Glomerular visceral epithelial cell (primary cell): Measurements from ENCODE around the gene HSF2BP.
"Not testable (repeated sequence)": the region's sequence is repeated elsewhere in the genome, so short reads cannot be mapped to it uniquely, and the experiment has no call there.

Source experiments
- DNase-seq: peaks from one replicate; pipeline ENCODE4 v3.0.0-alpha.2; 2016; ENCODE audit errors: extremely low spot score

Gene HSF2BP

DNA sequence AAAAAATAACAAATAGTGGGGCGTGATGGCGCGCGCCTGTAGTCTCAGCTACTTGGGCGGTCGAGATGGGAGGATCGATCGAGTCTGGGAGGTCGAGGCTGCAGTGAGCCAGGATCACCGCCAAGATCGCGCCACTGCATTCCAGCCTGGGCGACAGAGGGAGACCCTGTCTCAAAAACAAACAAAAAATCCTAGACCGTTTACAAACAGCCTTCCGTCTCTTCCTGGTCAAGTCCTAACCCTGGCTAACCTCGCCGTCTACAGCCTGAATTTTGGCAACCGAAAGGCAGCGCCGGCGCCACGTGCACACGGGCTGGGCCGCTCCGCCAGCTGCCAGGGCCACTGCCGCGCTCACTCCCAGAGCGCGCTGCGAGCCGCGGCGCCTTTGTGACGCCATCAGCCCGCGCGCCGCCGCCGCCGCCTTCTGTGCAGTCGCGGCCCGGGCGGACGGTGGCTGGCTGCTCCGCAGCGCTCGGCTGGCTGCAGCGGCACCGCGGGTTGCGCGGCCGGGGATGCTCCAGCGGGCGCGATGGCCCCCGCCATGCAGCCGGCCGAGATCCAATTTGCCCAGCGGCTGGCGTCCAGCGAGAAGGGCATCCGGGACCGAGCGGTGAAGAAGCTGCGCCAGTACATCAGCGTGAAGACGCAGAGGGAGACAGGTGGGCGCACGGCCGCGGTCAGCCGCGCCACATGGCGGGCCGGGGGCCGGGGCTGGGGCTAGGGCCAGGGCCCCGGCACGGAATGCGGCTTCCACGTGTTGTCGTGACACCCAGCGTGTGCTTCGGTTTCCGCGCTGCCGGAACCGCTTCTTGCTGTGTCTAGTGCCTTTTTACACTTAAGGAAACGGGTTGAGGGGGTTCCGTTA lies at the start of gene HSF2BP, which contains the start of gene RRP1B:
TSS of gene HSF2BP (minus strand) at position 353 of the 865 bp plus-strand sequence. CDS start 1,392 bp downstream, outside the sequence.
TSS of gene RRP1B (plus strand) at position 425 of the 865 bp plus-strand sequence. CDS start at position 530, 105 bp downstream.
- DNase-seq: peak; percentile 79

DNA sequence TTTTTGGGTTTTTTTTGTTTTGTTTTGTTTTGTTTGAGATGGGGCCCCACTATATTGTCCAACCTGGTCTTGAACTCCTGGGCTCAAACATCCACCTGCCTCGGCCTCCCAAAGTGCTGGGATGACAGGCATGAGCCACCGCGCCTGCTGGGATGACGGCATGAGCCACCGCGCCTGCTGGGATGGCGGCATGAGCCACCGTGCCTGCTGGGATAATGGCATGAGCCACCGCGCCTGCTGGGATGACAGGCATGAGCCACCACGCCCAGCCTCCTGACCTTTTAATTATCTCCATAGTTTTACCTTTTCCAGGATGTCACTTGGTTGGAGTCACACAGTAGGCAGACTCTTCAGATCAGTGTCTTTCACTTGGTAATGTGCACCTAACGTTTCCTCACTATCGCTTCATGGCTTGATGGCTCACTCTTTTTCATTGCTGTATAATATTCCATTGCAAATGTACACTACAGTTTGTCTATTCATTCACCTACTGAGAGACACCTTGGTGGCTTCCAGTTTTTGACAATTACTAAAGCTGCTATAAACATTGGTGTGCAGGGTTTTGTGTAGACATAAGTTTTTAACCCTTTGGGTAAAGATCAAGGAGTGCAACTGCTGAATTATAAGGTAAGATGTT lies 49.6 kb upstream of the HSF2BP start:
- DNase-seq: no peak

DNA sequence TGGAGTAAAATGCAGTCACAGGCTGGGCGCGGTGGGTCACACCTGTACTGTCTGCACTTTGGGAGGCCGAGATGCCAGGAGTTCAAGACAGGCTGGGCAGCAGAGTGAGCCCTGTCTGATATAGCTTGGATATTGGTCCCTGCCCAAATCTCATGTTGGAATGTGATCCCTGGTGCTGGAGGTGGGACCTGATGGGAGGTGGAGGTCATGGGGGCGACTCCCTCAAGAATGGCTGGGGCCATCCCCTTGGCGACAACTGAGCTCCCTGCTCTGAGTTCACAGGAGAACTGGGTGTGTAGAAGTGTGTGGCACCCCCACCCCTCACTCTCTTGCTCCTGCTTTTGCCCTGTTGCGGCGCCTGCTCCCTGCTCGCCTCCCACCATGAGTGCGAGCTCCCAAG lies 48.2 kb upstream of the HSF2BP start:
- no peak for DNase-seq

DNA sequence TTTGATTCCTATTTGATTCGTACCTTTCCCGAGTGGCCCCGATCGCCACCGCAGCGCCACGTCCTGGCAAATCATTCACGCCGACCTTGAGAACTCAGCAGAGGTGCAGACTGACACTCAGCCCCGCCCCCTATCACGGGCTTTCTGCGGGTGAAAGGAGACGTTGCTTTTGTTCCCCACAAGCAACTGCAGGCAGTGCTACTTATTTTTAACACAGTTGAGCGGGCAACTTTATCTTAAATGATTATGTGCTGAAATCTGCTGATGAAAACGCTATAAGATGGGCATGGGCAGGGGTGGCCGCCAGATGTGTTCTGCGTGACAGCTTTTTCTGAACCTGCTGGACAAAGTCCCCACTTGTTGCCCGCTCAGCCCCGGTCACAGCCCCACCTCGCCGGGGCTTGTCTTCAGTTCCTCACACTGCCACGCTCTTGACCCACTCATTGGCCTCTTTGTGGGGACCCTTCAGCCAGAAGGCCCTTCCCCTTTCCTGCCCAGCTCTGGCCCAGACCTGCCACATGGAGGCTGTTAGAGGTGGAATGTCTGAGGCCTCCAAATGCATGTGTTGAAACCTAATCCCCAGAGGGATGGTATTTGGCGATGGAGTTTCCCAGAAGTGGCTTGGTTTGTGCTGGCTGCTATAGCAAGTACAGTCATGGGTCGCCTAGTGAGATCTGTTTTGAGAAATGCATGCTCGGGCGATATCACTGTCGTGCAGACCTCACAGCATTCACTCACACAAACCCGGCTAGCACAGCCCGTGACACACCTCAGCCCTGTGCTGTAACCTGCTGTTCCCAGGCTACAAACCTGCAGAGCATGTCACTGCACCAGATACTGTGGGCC lies 44.0 kb upstream of the HSF2BP start:
- DNase-seq: peak; percentile 23

DNA sequence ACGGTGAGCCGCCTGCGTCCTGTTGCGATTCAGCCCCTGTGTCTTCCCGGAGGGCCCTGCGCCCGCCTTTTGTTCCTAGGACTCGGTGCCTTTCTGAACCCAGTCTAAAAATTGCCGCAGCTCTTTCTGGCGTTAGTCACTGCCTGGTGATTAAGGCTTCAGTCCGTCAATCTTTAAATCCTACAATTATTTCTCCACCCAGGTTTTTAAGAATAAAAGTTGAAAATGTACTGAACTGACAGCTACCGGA lies 43.4 kb upstream of the HSF2BP start:
- DNase-seq: no peak

DNA sequence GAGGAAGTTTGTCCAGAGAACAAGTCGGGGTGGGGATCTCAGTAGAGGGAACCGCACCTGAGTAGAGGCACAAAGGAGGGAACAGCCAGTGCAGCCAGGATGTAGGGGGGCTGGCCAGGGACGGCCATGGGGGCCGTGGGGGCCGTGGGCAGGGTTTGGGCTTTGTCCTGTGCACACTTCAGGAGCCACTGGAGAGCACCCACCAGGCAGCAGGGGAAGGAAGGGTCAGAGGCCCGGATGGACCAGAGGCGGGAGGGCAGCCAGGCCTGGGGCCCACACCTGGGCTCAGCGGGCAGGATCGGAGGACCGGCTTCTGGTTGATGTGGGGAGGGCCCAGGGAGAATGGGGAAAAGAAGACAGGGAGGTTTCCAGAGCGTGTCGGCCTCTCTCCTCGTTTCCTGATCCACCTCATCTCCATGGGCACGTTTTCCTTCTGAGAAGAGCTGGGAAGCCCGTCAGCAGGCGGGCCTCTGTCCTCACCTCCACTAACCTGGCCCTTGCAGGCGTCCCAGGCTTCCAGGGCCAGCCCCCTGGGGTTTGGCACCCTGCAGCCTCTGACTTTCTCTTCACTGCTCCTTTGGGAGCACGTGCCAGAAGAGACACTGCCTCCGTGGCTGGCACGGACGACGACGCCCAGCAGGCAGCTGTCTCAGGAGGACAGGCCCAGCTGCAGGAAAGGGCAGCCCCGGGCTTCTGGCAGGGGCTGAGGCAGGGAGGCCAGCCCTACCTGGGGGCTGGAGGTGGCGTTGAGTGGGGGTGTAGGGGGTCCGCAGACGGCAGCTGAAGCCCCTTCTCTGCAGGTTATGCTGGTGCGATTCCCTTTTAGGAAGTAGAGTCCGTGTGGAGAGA lies 42.9 kb upstream of the HSF2BP start:
- no peak for DNase-seq

DNA sequence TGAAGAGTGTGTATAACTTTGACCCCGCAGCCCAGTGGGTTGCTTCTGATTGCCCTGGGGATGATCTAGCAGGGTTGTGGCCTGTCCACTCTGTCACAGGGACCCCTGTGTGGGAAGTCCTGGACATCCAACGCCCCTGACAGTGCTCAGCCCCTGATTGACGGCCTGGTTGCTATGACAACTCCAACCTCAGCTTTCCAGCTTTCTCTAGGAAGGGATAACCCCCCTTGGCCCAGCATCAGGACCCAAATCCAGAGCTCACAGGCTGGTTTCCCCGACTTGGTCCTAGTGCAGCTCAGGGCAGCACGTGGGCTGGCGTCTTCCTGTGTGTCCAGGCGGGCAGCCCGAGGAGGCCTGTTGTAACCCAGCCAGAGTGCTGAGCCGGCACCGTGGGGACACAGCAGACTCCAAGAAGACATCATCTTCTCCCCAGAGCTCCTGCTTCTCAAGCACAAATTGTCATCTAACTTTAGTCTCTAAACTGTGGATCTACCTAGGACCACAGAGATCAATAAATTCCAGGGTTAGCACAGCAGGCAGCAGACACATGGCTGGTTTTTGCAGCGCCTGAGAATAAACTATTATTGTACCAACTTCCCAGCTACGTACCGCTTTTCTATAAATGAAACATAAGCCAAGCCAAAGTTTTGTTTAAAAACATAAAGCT lies 40.8 kb upstream of the HSF2BP start:
- DNase-seq: no peak

DNA sequence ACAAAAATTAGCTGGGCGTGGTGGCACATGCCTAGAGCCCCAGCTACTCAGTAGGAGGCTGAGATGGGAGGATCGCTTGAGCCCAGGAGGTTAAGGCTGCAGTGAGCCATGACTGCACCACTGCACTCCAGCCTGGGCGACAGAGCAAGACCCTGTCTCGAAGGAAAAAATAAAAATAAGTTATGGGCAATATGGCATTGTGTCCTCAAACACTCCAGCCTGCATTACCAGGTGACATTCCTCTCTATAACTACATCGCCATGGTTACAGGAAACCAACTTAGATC lies 40.1 kb upstream of the HSF2BP start:
- not testable (repeated sequence) for DNase-seq

DNA sequence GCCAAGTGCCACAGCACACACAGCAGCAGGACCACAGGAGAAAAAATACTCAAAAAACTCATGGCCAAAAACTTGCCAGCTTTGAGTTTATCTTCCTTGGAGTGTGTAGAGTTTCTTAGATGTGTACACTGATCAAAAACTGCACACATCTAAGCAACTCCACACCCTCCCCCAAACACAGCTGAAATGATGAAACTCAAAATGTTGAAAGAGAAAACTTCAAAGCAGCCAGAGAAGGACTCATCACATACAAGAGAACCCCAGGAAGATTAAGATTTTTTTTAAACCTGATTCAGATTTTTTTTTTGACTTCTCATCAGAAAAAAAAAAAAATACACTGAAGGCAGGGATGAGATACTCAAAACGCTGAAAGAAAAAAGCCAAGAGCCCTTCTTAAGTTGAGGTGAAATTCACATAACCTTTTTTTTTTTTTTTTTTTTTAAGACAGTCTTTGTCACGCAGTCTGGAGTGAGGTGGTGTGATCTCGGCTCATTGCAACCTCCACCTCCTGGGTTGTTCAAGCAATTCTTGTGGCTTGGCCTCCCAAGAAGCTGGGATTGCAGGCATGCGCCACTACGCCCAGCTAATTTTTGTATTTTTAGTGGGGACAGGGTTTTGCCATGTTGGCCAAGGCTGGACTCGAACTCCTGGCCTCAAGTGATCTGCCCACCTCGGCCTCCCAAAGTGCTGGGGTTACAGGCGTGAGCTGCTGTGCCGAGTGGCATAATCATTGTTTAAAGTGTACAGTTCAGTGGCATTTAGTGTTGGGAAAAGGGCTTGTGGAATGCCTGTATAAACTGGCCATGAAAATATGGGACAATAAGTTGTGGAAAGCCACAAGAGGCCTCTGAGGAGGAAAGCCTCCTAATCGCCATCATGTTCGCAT lies 38.7 kb upstream of the HSF2BP start:
- DNase-seq: peak; percentile 82

DNA sequence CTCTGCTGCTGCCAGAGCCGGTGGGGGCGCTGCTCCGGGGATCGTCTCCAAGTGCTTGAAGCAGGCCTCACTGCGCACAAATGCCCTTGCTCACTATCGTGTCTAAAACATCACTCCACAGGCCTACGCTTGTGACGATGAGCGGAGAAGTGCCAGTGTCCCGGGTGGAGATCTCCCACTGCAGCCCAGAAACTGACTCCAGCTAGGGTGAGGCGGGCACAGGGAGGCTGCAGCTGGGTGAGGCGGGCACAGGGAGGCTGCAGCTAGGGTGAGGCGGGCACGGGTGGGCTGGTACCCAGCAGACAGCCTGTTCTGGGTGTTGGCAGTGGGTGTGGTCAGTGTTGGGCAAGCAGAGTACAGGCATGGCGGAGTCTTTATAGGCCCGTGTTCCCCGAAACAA lies 36.9 kb upstream of the HSF2BP start:
- no peak for DNase-seq

DNA sequence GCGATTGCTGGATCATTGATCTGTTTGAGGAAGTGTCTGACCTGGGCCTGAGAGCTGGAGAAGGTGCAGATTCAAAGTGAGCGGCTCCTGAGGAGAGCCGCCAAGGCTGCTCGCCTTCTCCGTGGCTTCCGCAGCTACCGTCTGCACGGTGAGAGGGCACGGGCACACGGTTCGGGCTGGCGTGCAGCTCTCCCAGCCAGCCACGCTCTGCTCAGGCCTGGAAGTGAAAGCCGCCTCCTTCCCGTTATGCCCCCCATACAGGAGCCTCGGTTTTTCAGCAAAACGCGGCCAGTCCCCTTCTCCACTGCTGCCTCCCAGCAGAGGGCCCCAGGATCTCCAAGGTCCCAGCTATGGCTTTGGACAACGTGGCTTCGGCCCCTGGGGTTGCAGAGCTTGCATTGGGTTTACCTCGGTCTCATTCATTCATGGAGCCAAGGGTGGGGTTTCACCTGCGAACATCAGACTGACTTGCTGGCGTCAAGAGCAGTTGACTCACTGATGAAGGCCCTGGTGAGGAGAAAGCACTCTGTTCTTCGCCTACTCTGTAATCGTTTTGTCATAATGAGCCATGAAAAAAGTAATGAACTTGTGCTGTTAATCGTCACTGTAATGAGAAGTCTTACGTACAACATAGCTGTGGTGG lies 35.3 kb upstream of the HSF2BP start:
- no peak for DNase-seq

DNA sequence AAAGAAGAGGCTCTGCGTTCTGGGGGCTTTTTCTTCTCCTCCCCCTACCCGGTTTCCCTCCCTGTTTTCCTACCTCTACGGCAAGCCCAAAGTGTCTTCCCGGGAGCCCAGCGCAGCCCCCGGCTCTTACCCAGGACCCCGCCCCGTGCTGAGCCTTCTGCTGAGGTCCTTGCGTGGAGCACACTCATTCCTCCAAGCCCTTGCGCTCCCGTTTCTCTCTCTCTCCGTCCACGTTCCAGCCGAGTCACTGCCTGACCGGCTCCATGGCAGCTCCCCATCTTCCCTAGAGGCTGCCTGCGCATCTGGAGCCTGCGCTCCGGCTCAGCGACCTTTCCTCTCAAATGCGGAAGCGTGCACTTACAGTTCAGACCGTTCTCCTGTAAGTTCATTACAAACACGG lies 34.7 kb upstream of the HSF2BP start:
- no peak for DNase-seq

DNA sequence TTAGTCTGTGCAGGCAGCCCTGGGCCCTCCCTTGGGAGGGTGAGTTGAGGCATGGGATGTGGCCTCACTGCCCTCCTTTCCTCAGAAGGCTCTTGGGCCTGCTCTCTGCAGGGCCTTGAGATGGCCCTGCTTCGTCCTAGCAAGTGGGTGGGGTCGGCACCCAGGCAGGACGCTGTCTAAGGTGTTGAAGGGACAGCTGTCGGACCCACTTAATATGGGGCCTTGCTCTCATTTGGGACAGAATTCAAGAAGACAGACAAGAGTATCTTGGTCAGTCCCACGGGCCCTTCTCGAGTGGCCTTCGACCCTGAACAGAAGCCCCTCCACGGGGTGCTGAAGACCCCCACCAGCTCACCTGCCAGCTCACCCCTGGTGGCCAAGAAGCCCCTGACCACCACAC lies 33.7 kb upstream of the HSF2BP start:
- DNase-seq: no peak

DNA sequence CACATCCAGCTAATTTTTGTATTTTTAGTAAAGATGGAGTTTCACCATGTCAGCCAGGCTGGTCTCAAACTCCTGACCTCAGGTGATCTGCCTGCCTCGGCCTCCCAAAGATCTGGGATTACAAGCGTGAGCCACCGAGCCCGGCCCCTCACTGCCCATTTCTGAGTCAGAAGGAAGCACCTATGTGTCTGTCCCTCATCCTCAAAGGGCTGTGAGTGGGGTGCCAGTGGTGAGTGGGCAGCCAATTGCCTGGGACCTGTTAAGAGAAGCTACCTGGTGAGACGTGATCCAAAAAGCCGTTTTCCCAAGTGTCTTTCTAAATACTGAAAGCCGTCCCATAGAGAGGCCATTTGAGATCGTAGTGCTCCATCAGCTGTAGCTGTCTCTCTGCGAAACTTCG lies 32.5 kb upstream of the HSF2BP start:
- no peak for DNase-seq

DNA sequence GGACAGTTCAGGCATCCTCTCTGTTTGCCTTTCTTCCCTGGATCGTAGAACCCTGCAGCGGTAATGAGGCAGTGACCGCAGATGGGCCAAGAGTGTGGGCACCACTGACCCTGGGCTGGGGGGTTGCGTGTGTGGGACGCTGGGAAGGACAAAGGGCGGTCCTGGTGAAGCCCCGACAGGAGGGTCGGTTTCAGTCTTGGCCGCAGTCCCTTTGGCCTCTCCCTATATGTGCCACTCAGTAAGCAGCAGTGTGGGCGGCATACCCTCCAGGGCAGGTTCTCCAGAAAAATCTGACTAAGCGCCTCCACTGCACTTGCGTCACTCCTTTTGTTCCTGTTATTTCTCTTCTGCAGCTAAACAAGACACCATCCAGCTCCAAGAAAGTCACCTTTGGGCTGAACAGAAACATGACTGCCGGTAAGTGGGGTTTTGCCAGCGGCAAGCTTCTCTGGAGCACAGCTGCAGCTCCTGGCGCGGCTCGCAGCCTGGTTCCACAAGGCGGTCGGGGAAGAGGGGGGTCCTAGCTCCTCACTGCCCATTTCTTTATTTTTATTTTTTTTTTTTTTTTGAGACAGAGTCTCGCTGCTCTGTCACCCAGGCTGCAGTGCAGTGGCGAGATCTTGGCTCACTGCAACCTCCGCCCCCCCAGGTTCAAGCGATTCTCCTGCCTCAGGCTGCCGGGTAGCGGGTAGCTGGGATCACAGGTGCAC lies 32.0 kb upstream of the HSF2BP start:
- no peak for DNase-seq

DNA sequence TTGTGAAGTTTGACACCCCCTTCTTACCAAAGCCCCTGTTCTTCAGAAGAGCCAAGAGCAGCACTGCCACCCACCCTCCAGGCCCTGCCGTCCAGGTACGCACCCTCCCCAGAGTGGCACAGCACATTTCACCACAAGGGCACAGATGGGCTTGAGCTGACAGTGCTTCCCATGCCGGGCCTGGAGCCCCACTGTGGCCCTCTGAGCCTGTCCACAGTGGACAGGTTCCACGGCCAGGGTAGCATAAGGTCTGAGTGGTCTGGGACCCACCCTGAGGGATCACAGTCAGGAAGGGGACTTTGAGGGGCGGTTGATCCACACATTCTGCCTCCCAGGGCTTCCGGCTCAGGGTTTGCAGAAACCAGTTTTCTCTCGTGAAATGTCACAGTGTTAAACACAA lies 31.1 kb upstream of the HSF2BP start:
- no peak for DNase-seq

DNA sequence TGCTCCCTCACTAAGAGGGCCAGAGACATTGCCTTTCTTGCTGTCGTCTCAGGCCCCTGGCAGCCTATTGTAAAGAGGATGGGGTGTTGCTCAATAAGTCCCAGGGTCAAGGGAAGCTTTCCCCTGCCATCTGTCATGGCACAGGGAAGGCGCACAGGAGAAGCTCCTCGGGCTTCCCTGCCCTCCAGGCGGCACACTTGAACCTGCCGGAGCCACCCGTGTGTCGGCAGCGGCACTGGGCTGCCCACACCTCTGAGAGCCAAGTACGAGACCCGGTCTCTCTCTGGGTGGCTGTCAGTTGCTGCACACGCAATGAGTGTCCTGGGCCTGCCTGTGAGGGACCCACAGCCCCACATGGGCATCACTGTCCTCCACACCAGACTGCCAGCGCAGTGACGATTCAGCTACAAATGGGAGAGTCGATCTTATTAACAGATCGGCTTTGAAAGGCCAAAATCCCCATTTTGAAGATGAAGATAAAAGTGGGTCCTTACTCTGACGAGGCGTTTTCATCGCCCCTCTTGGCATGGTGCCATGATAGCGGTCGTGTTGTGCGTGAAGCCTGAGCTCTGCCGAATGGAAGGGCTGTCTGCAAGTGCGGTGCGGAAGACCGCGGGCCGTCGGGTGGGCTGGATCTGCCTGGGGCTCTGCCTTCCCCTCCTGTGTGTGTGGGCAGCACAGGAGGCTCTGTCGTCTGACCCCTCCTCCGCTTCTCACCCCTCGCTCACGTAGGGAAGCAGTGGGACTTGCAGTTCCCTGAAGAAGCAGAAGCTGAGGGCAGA lies 30.5 kb upstream of the HSF2BP start:
- no peak for DNase-seq

DNA sequence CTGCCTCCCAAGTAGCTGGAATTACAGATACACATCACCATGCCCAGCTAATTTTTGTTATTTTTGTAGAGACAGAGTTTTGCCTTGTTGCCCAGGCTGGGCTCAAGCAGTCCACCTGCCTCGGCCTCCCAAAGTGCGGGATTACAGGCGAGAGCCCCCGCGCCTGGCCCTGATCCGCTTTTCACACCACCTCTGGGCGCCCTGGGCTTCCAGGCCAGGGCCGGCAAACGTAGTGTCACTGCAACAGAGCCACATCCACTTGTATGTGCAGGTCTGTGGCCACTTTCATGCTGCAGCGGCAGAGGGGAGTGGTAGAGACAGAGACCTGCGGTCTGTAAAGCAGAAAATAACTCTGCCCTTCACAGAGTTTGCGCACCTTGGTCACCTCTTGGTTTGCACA lies 29.6 kb upstream of the HSF2BP start:
- DNase-seq: no peak
